Breast epithelium (tissue), 4 donors: ENCODE measurements around the gene EEF1AKMT1. TPM values are rescaled to one million over a fixed set of nuclear protein-coding genes. Genes with fewer than 3 reads are reported as not detected.

Source experiments
- DNase-seq, 2 donors: peaks; one replicate each; pipeline ENCODE4 v3.0.0-alpha.2; 2019; ENCODE audit warnings: low spot score in 2 of 2
- H3K27ac ChIP-seq, 2 donors: fragments of 200-600 bp; sonication (generic) in 1 of 2; one replicate each; pipeline ENCODE4 v1.5.1; 2016 to 2019; ENCODE audit warnings: mild to moderate bottlenecking in 1 of 2
- H3K27me3 ChIP-seq, 2 donors: fragments of 200-600 bp; sonication (generic) in 1 of 2; one replicate each; pipeline versions ENCODE4 v1.5.1 to v1.6.0; 2017 to 2019; ENCODE audit warnings: control low read depth in 1 of 2, mild to moderate bottlenecking in 1 of 2
- H3K36me3 ChIP-seq: fragments of 200-600 bp; one replicate; pipeline ENCODE4 v1.5.1; 2019
- H3K4me1 ChIP-seq, 2 donors: fragments of 200-600 bp; sonication (generic); one replicate each; pipeline ENCODE4 v1.5.1; 2016 to 2019; ENCODE audit warnings: control low read depth in 1 of 2
- H3K4me3 ChIP-seq, 3 donors: fragments of 200-600 bp; sonication (generic); 1 replicate in 2 of 3; 2 replicates in 1 of 3; pipeline ENCODE4 v1.5.1; 2016 to 2019; ENCODE audit warnings: mild to moderate bottlenecking in 3 of 3, moderate library complexity in 2 of 3
- H3K9me3 ChIP-seq, 2 donors: fragments of 200-600 bp; sonication (generic) in 1 of 2; one replicate each; pipeline ENCODE4 v1.5.1; 2016 to 2019; ENCODE audit warnings: control low read depth in 1 of 2
- CTCF ChIP-seq, 3 donors: fragments of 450-650 bp; IDR thresholded peaks; one replicate each; pipeline ENCODE4 v1.5.1; 2016 to 2017; ENCODE audit warnings: antibody characterized with exemption in 3 of 3, mild to moderate bottlenecking in 3 of 3, moderate library complexity in 3 of 3
- POLR2A ChIP-seq: fragments of 450-650 bp; IDR thresholded peaks from one replicate; pipeline ENCODE4 v1.6.1; 2016; ENCODE audit warnings: antibody characterized with exemption, mild to moderate bottlenecking, moderate library complexity
- POLR2AphosphoS5 ChIP-seq, 3 donors: sonication (generic); formaldehyde crosslinking; IDR thresholded peaks; one replicate each; pipeline ENCODE4 v1.6.1; 2017; ENCODE audit warnings: antibody characterized with exemption in 3 of 3
- intact Hi-C: fragments of 100-400 bp; cut with DNase I; formaldehyde crosslinking; loops from one replicate; pipeline ENCODE4 v1.15.1; 2023; ENCODE audit warnings: low total_unique reads
- total RNA-seq, 3 donors: library from RNA; depleted of rRNA; stranded (reverse); fragments of >200 nt; gene quantifications; one replicate each; pipeline ENCODE4 v1.1.0, GENCODE V29; 2016

Gene EEF1AKMT1
- total RNA-seq, 3 donors from 2014 or later = 9.0 to 16.1 (median 13.5) TPM

GRCh38 chr13:20814224-20814910, 40.6 kb upstream of the EEF1AKMT1 start:
- no peak overlapping the region for H3K4me3 ChIP-seq
- DNase-seq = peak; percentile 57 to 61

GRCh38 chr13:20812890-20813289, 39.1 kb upstream of the EEF1AKMT1 start:
- TF ChIP-seq POLR2AphosphoS5 (IDR thresholded peaks at IDR 0.05) (no peak), CTCF (IDR thresholded peaks at IDR 0.05) (no peak), POLR2A (no peak)
- Histone ChIP-seq H3K9me3 (no peaks in the 10 kb centered on the region), H3K36me3 (no peaks in the 10 kb centered on the region), H3K4me1 (no peaks in the 10 kb centered on the region), H3K27ac (no peak overlapping the region), H3K27me3 (no peaks in the 10 kb centered on the region), H3K4me3 (no peak overlapping the region)
- intact Hi-C loops = no loop called here
- no peak for DNase-seq

More at GRCh38 chr13:20814224-20814910, 40.6 kb upstream of the EEF1AKMT1 start:
- Histone ChIP-seq H3K4me1 (no peaks in the 10 kb centered on the region), H3K9me3 (no peaks in the 10 kb centered on the region), H3K27me3 (no peaks in the 10 kb centered on the region), H3K36me3 (no peaks in the 10 kb centered on the region), H3K27ac (peak overlapping the region; percentile 48 to 54)
- intact Hi-C loops = no loop called here
- TF ChIP-seq CTCF (IDR thresholded peaks at IDR 0.05) (no peak), POLR2AphosphoS5 (IDR thresholded peaks at IDR 0.05) (peak; percentile 43 to 81 (median 80)), POLR2A (no peak)

- no peaks in the 10 kb centered on the region for H3K4me1 ChIP-seq
- no peaks in the 10 kb centered on the region for H3K27me3 ChIP-seq
- intact Hi-C loops = no loop called here
- no peak overlapping the region for H3K4me3 ChIP-seq
- no peak for DNase-seq
- no peak overlapping the region for H3K27ac ChIP-seq
- H3K9me3 ChIP-seq = no peaks in the 10 kb centered on the region
- no peaks in the 10 kb centered on the region for H3K36me3 ChIP-seq
- TF ChIP-seq POLR2A = no peak
- TF ChIP-seq POLR2AphosphoS5 (IDR thresholded peaks at IDR 0.05) = no peak
- TF ChIP-seq CTCF (IDR thresholded peaks at IDR 0.05) = no peak
Measured at GRCh38 chr13:20810808-20811207, 37.0 kb upstream of the EEF1AKMT1 start.

GRCh38 chr13:20808874-20809273, 35.1 kb upstream of the EEF1AKMT1 start:
- no peaks in the 10 kb centered on the region for H3K4me1 ChIP-seq
- H3K36me3 ChIP-seq = no peaks in the 10 kb centered on the region
- H3K27me3 ChIP-seq = no peaks in the 10 kb centered on the region
- no peak overlapping the region for H3K4me3 ChIP-seq
- intact Hi-C loops = loop anchor here (5.0 kb wide), 1 partner anchor 557 kb away; no protein-coding TSS in a partner anchor
- H3K9me3 ChIP-seq = no peaks in the 10 kb centered on the region
- TF ChIP-seq POLR2AphosphoS5 (IDR thresholded peaks at IDR 0.05) (no peak), POLR2A (no peak), CTCF (IDR thresholded peaks at IDR 0.05) (no peak)
- no peak for DNase-seq
- no peak overlapping the region for H3K27ac ChIP-seq

GRCh38 chr13:20803180-20803965, 29.6 kb upstream of the EEF1AKMT1 start:
- H3K36me3 ChIP-seq = no peaks in the 10 kb centered on the region
- TF ChIP-seq POLR2A = no peak
- TF ChIP-seq POLR2AphosphoS5 (IDR thresholded peaks at IDR 0.05) = no peak
- no peak for TF ChIP-seq CTCF (IDR thresholded peaks at IDR 0.05)
- no peaks in the 10 kb centered on the region for H3K9me3 ChIP-seq
- no peak overlapping the region for H3K27ac ChIP-seq
- no peak for DNase-seq
- intact Hi-C loops = no loop called here
- no peaks in the 10 kb centered on the region for H3K4me1 ChIP-seq
- no peaks in the 10 kb centered on the region for H3K27me3 ChIP-seq
- no peak overlapping the region for H3K4me3 ChIP-seq
